Measurements from ENCODE around the gene SELENOV.
"Not testable (repeated sequence)": the region's sequence is repeated elsewhere in the genome, so short reads cannot be mapped to it uniquely, and the experiment has no call there.

The SELENOV gene

GRCh38 chr19:39514840-39515550 is at the start of gene SELENOV:
Gene SELENOV, plus strand, starts transcription at chr19:39515139. Its CDS starts 74 bp downstream, at chr19:39515213.
- no peak for DNase-seq

- no peak for DNase-seq
Observed at GRCh38 chr19:39465956-39466747, 48.8 kb upstream of the SELENOV start.

- no peak for DNase-seq
Observed at GRCh38 chr19:39467941-39468340, 47.0 kb upstream of the SELENOV start.

GRCh38 chr19:39469036-39469435 is 45.9 kb upstream of the SELENOV start:
- DNase-seq, result no peak

GRCh38 chr19:39469567-39469966 is 45.4 kb upstream of the SELENOV start:
- no peak for DNase-seq

GRCh38 chr19:39470724-39471339 is 44.1 kb upstream of the SELENOV start:
- DNase-seq, result peak; percentile 43

GRCh38 chr19:39471756-39472536 is 43.0 kb upstream of the SELENOV start:
- DNase-seq, result no peak

- no peak for DNase-seq
Observed at GRCh38 chr19:39472746-39473442, 42.0 kb upstream of the SELENOV start.

- no peak for DNase-seq
Observed at GRCh38 chr19:39473443-39473960, 41.4 kb upstream of the SELENOV start.

GRCh38 chr19:39474139-39474620 is 40.8 kb upstream of the SELENOV start:
- no peak for DNase-seq

GRCh38 chr19:39475748-39476147 is 39.2 kb upstream of the SELENOV start:
- DNase-seq, result no peak

- DNase-seq, result not testable (repeated sequence)
Observed at GRCh38 chr19:39479319-39479801, 35.6 kb upstream of the SELENOV start.

GRCh38 chr19:39479916-39480315 is 35.0 kb upstream of the SELENOV start:
- no peak for DNase-seq

GRCh38 chr19:39480337-39481228 is 34.4 kb upstream of the SELENOV start, which contains the start of gene TIMM50:
Gene TIMM50, plus strand, starts transcription at chr19:39480838. Its CDS starts 16 bp downstream, at chr19:39480854.
- DNase-seq, result peak; percentile 90

GRCh38 chr19:39481229-39481545 is 33.8 kb upstream of the SELENOV start:
- no peak for DNase-seq

GRCh38 chr19:39481676-39482075 is 33.3 kb upstream of the SELENOV start:
- DNase-seq, result no peak

GRCh38 chr19:39483141-39483540 is 31.8 kb upstream of the SELENOV start:
- no peak for DNase-seq

- DNase-seq, result no peak
Observed at GRCh38 chr19:39489756-39490155, 25.2 kb upstream of the SELENOV start.

GRCh38 chr19:39492225-39492624 is 22.7 kb upstream of the SELENOV start:
- DNase-seq, result no peak

- DNase-seq, result no peak
Observed at GRCh38 chr19:39492788-39493187, 22.2 kb upstream of the SELENOV start.

- no peak for DNase-seq
Observed at GRCh38 chr19:39494661-39495060, 20.3 kb upstream of the SELENOV start.
